Keratinocyte (primary cell): ENCODE measurements around the gene DSE. TPM values are rescaled to one million over a fixed set of nuclear protein-coding genes. Genes with fewer than 3 reads are reported as not detected.

Experiments
- DNase-seq: peaks from one replicate; pipeline ENCODE4 v3.0.0-alpha.2; 2011; ENCODE audit warnings: low read depth, missing footprints, low spot score
- FAIRE-seq: peaks from 2 replicates; lab custom pipeline; 2011; peaks lifted over from hg19 to GRCh38; lab: Jason Lieb, UNC
- H2AFZ ChIP-seq: 2 replicates; pipeline ENCODE4 v1.6.0; 2012; ENCODE audit warnings: low read length, control low read depth, inconsistent platforms; ENCODE audit not compliant: control insufficient read depth
- H3K27ac ChIP-seq: 2 replicates; pipeline ENCODE4 v1.5.1; 2011; ENCODE audit warnings: low read length; ENCODE audit not compliant: control insufficient read depth, insufficient read depth
- H3K27me3 ChIP-seq: 3 replicates; pipeline ENCODE4 v1.6.0; 2011; ENCODE audit warnings: low read length; ENCODE audit not compliant: control insufficient read depth, insufficient read depth; ENCODE audit errors: extremely low read depth
- H3K36me3 ChIP-seq, 2 experiments: 2 replicates in 1 of 2; 3 replicates in 1 of 2; pipeline ENCODE4 v1.5.1; 2011; ENCODE audit warnings: low read length in 2 of 2, mild to moderate bottlenecking in 1 of 2; ENCODE audit not compliant: control insufficient read depth in 2 of 2, insufficient read depth in 2 of 2; ENCODE audit errors: extremely low read depth in 1 of 2
- H3K4me1 ChIP-seq: 3 replicates; pipeline ENCODE4 v1.5.1; 2011; ENCODE audit warnings: low read length; ENCODE audit not compliant: control insufficient read depth, insufficient read depth; ENCODE audit errors: extremely low read depth
- H3K4me2 ChIP-seq: 3 replicates; pipeline ENCODE4 v1.6.0; 2011; ENCODE audit warnings: low read depth, low read length; ENCODE audit not compliant: control insufficient read depth, insufficient read depth; ENCODE audit errors: extremely low read depth
- H3K4me3 ChIP-seq, 3 experiments: fragments of 200-600 bp in 1 of 3; sonication (generic) in 1 of 3; 2 replicates in 2 of 3; 3 replicates in 1 of 3; pipeline ENCODE4 v1.5.1; 2011 to 2016; ENCODE audit warnings: low read length in 3 of 3, mild to moderate bottlenecking in 3 of 3, control low read depth in 2 of 3, inconsistent platforms in 1 of 3, low read depth in 1 of 3, mixed read lengths in 1 of 3, mixed run types in 1 of 3, moderate library complexity in 1 of 3; ENCODE audit not compliant: control insufficient read depth in 2 of 3, insufficient read depth in 2 of 3; ENCODE audit errors: extremely low read depth in 1 of 3
- H3K79me2 ChIP-seq: 2 replicates; pipeline ENCODE4 v1.6.0; 2012; ENCODE audit warnings: low read length; ENCODE audit not compliant: control insufficient read depth, insufficient read depth
- H3K9ac ChIP-seq: 3 replicates; pipeline ENCODE4 v1.6.0; 2011; ENCODE audit warnings: low read length; ENCODE audit not compliant: control insufficient read depth, insufficient read depth; ENCODE audit errors: extremely low read depth
- H3K9me1 ChIP-seq: 3 replicates; pipeline ENCODE4 v1.6.0; 2011; ENCODE audit warnings: low read length; ENCODE audit not compliant: control insufficient read depth, insufficient read depth; ENCODE audit errors: extremely low read depth
- H3K9me3 ChIP-seq: 2 replicates; pipeline ENCODE4 v1.5.1; 2012; ENCODE audit warnings: low read depth, low read length; ENCODE audit not compliant: control insufficient read depth
- H4K20me1 ChIP-seq: 3 replicates; pipeline ENCODE4 v1.6.0; 2011; ENCODE audit warnings: low read length; ENCODE audit not compliant: control insufficient read depth, insufficient read depth; ENCODE audit errors: extremely low read depth
- CTCF ChIP-seq, 3 experiments: IDR thresholded peaks in 1 of 3; conservative IDR thresholded peaks in 1 of 3; optimal IDR thresholded peaks in 1 of 3; 2 replicates in 2 of 3; 3 replicates in 1 of 3; pipeline versions ENCODE3 to v1.5.1; 2011; ENCODE audit warnings: low read length in 3 of 3, mild to moderate bottlenecking in 3 of 3, moderate library complexity in 2 of 3, control low read depth in 1 of 3, inconsistent platforms in 1 of 3; ENCODE audit not compliant: insufficient read depth in 2 of 3; ENCODE audit errors: extremely low read depth in 1 of 3
- EZH2 ChIP-seq: IDR thresholded peaks from one replicate; pipeline ENCODE4 v1.6.1; 2012; ENCODE audit warnings: inconsistent platforms, mild to moderate bottlenecking, low read length, moderate library complexity
- dilution Hi-C: fragments of 300-500 bp; cut with MboI; formaldehyde crosslinking; loops from one replicate; pipeline ENCODE4 v1.7.0; 2020; ENCODE audit warnings: low sequenced_read_pairs; ENCODE audit not compliant: extremely low pct_ligation_motif_present
- polyA plus RNA-seq, 5 experiments: library from polyadenylated mRNA; depleted of rRNA in 3 of 5; stranded (reverse) in 3 of 5; stranded (forward) in 1 of 5; unstranded in 1 of 5; fragments of >200 nt; gene quantifications; 1 replicate in 1 of 5; 2 replicates in 3 of 5; 3 replicates in 1 of 5; pipeline versions ENCODE4 v1.2.1 to v1.2.3, GENCODE V29; 2011 to 2012; ENCODE audit warnings: missing spikeins in 2 of 5, low read depth in 1 of 5, low replicate concordance in 1 of 5

DSE gene
- polyA plus RNA-seq, 1 donor (not counting 4 experiments of a cell fraction or from before 2014, with no cell fraction given): 99.7 TPM

GRCh38 chr6:116438590-116439448 lies 68.1 kb downstream of the DSE start:
- H3K9ac ChIP-seq: no peak overlapping the region

DNA sequence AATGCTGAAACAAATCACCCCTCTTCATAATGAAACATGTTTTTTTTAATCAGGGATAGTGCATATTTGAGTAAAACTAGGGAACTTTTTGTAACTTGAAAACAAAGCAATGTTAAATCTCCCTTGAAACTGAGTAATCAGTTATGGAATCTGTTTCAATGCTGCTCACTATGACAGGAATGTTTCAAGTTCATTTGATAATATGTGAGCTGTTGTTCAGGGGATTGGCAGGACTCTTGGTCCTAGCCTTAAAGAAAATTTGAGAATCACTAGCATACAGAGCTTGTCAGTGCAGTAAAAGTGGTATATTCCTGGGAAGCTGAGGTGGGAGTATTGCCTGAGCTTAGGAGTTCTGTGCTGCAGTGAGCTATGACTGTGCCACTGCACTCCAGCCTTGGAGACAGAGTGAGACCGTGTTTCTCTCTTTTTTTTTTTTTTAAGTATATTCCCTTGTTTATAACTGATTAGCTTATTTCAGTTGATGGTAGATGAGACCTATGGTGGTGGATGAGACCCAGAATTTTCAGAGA lies 68.8 kb downstream of the DSE start:
- no peaks in the 10 kb centered on the region for H3K9me1 ChIP-seq
- H4K20me1 ChIP-seq: no peaks in the 10 kb centered on the region
- H3K4me1 ChIP-seq: no peaks in the 10 kb centered on the region
- dilution Hi-C loops: no loop called here
- peaks cover 7 to 8% of the 10 kb centered on the region in 2 experiments for H3K36me3 ChIP-seq
- H2AFZ ChIP-seq: no peak overlapping the region
- no peak overlapping the region for H3K4me2 ChIP-seq
- H3K79me2 ChIP-seq: no peaks in the 10 kb centered on the region
- no peak for DNase-seq
- no peaks in the 10 kb centered on the region for H3K9me3 ChIP-seq
- no peak overlapping the region for H3K27ac ChIP-seq
- H3K4me3 ChIP-seq: no peak overlapping the region
- H3K9ac ChIP-seq: no peak overlapping the region
- no peak for TF ChIP-seq CTCF (optimal IDR thresholded peaks at IDR 0.05 in 1 of 3, IDR thresholded peaks at IDR 0.05 in 1 of 3, conservative IDR thresholded peaks at IDR 0.05 in 1 of 3; ENCODE audit: extremely low read depth in 1 of 3, insufficient read depth in 2 of 3, low read length in 3 of 3)
- TF ChIP-seq EZH2: no peak
- peak; percentile 17 for FAIRE-seq
- H3K27me3 ChIP-seq: no peaks in the 10 kb centered on the region

More at GRCh38 chr6:116438590-116439448, 68.1 kb downstream of the DSE start:
- DNase-seq: no peak
- no peak for TF ChIP-seq EZH2
- TF ChIP-seq CTCF (optimal IDR thresholded peaks at IDR 0.05 in 1 of 3, IDR thresholded peaks at IDR 0.05 in 1 of 3, conservative IDR thresholded peaks at IDR 0.05 in 1 of 3; ENCODE audit: extremely low read depth in 1 of 3, insufficient read depth in 2 of 3, low read length in 3 of 3): no peak
- dilution Hi-C loops: no loop called here
- no peak overlapping the region for H3K4me3 ChIP-seq
- no peak for FAIRE-seq
- H3K79me2 ChIP-seq: no peaks in the 10 kb centered on the region
- no peak overlapping the region for H3K27ac ChIP-seq
- no peaks in the 10 kb centered on the region for H4K20me1 ChIP-seq
- H3K9me3 ChIP-seq: no peaks in the 10 kb centered on the region
- H3K4me2 ChIP-seq: no peak overlapping the region
- H3K9me1 ChIP-seq: no peaks in the 10 kb centered on the region
- no peaks in the 10 kb centered on the region for H3K27me3 ChIP-seq
- no peak overlapping the region for H2AFZ ChIP-seq
- H3K4me1 ChIP-seq: no peaks in the 10 kb centered on the region
- H3K36me3 ChIP-seq: peaks cover 7 to 8% of the 10 kb centered on the region in 2 experiments
